Retina (tissue), 1 donor: ENCODE measurements around the gene RNF145.

Experiments
- DNase-seq: peaks from one replicate; pipeline ENCODE4 v3.0.0-alpha.2; 2016

RNF145 gene

GRCh38 chr5:159216454-159216853, 7.1 kb upstream of the RNF145 start:
- no peak for DNase-seq

GRCh38 chr5:159215886-159216285, 6.5 kb upstream of the RNF145 start:
- DNase-seq = no peak

- DNase-seq = no peak
Observed at GRCh38 chr5:159214486-159215271, 5.3 kb upstream of the RNF145 start.

GRCh38 chr5:159212657-159213462, 3.5 kb upstream of the RNF145 start:
- no peak for DNase-seq

GRCh38 chr5:159211729-159212174, 2.4 kb upstream of the RNF145 start:
- no peak for DNase-seq

DNA sequence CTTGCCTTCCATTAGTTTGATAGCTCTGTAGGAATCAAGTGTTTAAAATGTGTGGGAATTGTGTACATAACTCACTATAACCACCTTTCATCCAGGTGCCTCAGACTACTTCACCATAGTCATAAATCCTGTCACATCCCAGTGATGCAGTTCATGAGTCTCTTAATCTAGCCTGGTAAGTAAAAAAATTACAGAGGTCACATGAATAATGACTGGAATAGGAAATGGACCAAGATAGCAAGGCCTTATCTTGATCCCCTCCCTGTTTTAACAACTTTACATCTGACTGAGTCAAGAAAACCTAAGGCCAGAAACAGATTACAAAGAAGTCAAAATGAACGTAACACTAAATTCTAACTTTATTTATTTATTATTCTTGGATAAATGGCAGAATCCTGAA, 1.5 kb upstream of the RNF145 start:
- no peak for DNase-seq

GRCh38 chr5:159210210-159210661, 883 bp upstream of the RNF145 start:
- no peak for DNase-seq

DNA sequence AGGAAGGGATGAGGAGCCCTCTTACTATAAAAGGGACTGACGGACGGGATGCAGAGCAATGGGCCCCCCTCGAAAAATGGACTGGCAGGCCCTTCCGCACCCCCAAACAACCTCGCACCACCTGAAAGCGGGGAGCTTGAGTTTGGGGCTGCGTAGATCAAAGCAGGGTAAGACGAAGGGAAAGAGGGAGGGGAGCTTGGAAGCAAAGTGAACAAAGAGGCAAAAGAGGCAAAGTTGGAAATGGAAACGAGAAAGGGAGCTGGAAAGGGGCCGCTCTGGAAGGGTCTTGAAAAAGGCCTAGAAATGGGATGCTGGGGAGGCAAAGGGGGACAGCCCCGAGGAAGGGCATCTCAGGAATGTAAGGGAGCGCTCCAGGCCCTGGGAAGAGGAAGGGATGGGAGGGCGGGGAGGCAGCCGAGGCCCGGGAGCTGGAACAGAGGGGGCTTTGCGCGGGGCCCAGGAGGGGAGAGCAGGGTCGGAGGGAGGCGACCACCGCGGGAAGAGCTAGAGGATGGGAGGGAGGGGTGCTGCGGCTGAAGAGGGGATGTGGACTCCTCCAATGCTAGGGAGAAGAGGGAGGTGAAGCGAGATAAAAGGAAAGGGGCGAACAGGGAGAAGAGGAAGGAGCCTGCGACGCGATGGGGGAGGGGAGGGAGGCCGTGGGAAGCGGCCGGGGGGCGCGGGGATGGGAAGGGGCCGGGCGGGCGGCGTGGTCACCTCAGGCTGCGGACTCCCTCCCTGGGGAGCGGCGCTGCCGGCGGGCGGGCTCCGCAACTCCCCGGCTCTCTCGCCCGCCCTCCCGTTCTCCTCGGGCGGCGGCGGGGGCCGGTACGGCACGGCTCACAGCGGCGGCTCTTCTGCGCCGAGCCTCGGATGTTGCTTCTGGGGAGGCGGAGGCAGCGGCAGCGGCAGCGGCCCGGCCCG, 577 bp downstream of the RNF145 start:
- peak; percentile 77 for DNase-seq

- peak; percentile 90 for DNase-seq
Observed at GRCh38 chr5:159207686-159208513, 1.5 kb downstream of the RNF145 start.

GRCh38 chr5:159207222-159207685, 2.1 kb downstream of the RNF145 start:
- no peak for DNase-seq

DNA sequence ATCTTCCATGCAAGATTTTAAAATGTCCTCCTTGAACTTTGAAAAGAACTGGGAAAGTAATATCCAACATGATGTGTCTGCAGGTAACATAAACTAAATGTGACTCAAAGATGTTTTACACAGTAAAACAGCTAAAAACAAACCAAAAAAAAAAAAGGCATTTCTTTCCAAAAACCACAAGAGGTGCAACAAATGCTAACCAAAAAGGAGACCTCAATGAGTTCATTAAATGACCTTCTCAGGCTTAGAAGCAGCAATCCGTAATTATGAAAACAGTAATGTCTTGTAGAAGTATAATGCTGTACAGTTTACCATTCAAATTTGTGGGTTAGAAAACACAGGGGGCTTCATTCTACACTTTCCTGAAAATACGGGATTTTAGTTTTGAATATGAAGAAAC, 2.5 kb downstream of the RNF145 start:
- no peak for DNase-seq

DNA sequence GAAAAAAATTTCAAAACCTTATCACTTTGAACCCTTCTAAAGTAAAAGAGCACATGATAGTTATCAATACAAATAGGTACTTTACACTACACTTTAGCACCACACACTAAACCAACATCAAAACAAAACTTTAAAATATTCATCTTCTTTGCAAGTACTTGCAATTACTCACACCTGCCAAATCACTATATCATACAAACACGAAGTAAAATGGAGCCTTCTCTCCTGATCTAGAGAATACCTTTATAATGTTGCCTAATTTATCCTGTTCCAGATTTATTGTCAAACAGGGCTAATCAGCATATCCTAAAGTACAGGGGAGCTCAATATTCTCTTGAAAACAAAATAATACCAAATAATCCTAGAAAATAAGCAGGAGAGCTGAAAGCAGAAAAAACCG, 3.0 kb downstream of the RNF145 start:
- no peak for DNase-seq

DNA sequence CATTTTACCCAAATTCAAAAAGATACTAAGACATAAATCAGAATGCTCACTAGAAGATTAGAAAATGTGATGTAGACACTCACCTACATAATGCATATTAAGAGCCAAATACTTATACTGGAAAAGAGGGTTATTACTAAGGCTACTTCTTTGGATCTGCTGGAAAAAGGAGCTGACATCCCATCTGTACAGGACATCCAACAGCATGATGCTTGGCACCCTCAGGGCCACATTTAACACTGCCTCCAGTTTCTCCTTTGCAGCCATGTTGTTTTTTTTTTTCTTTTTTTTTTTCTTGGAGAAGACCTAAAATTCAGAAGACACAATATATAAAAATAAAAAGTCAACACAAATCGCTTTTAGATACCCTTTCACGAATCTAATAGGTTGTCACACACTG, 6.0 kb downstream of the RNF145 start:
- no peak for DNase-seq

GRCh38 chr5:159202151-159202550, 7.2 kb downstream of the RNF145 start:
- DNase-seq = no peak

GRCh38 chr5:159199780-159200179, 9.6 kb downstream of the RNF145 start:
- DNase-seq = no peak

DNA sequence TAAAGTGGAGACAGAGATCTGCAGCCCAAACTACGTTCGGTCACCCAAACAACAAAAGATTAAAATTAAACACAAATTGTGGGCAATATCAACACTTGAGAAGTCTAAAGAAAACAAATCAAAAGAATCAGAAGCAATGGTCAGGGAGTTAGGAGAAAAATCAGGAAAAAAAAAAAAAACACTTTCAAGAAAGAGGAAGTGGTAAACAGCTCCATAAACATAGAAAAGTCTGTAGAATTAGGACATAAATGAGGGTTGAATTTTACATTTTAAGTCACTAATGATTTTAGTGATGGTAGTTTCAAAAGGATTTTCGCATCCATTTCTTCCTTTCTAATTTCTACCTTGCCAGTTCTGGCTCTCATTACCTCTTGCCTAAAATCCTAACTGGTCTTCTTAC, 10.1 kb downstream of the RNF145 start:
- DNase-seq = no peak

DNA sequence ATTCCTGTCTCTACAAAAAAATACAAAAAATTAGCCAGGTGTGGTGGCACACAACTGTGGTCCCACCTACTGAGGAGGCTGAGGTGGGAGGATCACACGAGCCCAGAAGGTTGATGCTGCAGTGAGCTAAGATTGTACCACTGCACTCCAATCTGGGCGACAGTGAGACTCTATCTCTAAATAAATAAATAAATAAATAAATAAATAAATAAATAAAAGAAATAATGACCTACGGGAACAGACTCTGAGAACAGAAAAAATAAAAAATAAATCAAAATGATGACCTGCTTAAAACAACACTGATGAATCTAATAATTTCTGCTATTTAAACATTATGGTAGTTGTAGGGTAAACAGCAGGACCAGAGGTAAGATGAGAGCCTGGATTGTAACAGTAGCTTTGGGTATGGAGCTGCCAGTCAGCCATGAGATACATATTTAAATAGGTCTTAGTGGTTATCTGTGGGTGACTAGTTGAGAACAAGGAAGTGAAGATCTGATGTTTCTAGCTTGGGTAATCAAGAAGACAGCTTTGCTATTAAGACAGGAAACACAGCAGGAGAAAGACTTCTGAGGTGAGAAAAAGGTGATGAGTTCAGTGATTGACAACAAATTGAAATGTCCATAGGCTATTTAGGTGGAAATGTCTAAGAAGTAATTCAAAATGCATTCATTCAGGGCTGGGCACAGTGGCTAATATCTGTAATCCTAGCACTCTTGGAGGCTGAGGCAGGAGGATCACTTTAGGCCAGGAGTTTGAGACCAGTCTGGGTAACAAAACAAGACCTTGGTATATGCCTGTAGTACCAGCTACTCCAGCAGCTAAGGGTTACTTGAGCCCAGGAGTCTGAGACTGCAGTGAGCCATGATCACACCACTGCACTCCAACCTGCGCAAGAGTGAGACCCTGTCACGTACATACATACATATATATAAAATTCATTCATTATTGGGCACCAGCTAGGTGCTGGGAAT, 11.0 kb downstream of the RNF145 start:
- no peak for DNase-seq

DNA sequence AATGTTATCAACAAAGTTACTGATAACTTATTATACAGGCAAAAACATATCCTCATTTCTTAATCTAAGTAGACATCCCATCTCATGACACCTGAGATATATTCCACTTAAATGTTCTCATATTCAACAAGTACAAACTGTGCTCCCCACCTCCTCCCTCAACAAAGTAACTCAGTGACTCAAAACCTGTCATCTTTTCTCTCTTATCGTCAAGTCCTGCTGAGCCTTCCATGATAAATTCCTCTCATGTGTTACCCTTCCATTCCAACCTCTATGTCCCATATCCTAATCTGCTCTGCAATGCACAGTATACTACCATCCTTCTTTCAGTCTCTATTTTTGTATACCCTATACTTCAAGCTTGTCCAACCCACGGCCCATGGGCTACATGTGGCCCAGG, 13.6 kb downstream of the RNF145 start:
- DNase-seq = no peak

DNA sequence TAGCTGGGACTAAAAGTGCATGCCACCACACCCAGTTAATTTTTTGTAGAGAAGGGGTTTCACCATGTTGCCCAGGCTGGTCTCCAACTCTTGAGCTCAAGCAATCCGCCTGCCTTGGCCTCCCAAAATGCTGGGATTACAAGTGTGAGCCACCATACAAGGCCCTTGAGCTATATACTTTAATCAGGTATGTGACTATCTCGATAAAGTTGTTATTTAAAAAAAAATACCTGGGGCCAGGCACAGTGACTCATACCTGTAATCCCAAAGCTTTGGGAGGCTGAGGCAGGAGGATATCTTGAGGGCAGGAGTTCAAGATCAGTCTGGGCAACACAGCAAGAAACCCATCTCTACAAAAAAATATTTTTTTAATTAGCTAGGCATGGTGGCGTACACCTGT, 19.2 kb downstream of the RNF145 start:
- no peak for DNase-seq

GRCh38 chr5:159189310-159189709, 20.0 kb downstream of the RNF145 start:
- DNase-seq = no peak

DNA sequence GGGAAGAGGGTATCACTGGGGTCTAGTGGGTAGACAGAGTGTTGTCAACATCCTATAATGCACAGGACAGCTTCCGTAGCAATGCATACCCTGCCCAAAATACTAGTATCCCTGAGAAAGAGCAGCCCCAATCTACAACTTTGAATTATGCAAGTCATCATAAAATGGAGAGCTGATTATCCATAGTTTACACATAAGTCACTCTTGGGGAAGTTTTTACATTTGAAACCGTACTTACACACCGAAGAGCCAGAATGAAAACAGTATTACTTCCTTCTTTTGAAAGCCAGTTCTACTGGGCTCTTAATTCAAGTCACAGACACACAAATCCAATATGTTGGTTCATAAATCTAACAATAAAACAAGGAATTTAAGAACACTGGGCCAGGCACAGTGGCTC, 21.6 kb downstream of the RNF145 start:
- no peak for DNase-seq
